HG02852 (cell line): Measurements from ENCODE around the gene ARHGDIG.
"Not testable (repeated sequence)": the region's sequence is repeated elsewhere in the genome, so short reads cannot be mapped to it uniquely, and the experiment has no call there.

ENCODE experiments used
- ATAC-seq: cut with Tn5 transposase; IDR thresholded peaks from one replicate; pipeline ENCODE4 v1.9.1; 2021; ENCODE audit warnings: mild to moderate bottlenecking, moderate library complexity; ENCODE audit not compliant: unreplicated experiment

The ARHGDIG gene

GRCh38 chr16:263182-263774 lies 17.1 kb upstream of the ARHGDIG start:
- ATAC-seq: no peak

- no peak for ATAC-seq
These were observed 16.4 kb upstream of the ARHGDIG start for GRCh38 chr16:263944-264343.

DNA sequence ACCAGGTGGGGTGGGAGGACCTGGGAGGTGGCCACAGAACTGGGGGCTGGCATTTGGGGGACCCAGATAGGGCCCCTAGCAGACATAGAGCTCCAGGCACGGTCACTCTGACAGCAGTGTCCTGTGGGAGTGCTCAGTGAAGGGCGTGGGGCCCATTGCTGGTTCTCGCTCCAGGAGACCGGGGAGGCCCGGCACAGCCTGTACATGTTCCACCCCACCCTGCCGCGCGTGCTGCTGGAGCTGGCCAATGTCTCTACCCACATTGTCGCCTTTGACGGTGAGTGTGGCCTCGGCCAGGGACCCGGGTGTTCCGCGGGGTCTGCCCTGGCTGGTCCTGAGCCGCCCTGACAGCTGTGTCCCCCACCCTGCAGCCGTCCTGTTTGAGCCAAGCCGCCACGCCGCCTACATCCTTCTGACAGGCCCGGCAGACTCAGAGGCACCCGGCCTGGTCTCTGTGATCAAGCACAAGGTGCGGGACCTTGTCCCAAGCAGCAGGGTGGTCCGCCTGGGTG lies 15.9 kb upstream of the ARHGDIG start:
- ATAC-seq: no peak

- ATAC-seq: no peak
These were observed 15.3 kb upstream of the ARHGDIG start for GRCh38 chr16:265002-265529.

DNA sequence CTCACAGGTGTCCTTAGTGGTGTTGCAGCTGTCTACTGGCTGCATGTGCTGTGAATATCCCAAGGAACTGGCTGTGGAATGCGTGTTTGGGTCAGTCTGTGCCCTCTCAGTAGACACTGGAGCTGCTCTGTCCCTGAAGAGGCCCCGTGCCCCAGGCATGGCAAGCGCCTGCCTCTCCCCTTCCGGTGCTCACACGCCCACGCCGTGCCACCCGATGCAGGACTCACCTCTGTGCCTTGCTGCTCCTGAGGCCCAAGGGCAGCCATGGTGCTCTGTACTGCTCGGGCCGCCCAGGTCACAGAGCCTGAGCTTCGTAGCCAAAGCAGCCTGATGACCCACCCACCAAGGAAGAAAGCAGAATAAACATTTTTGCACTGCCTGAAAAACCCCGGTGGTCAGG lies 14.7 kb upstream of the ARHGDIG start:
- ATAC-seq: no peak

- no peak for ATAC-seq
These were observed 13.9 kb upstream of the ARHGDIG start for GRCh38 chr16:266258-267164.

DNA sequence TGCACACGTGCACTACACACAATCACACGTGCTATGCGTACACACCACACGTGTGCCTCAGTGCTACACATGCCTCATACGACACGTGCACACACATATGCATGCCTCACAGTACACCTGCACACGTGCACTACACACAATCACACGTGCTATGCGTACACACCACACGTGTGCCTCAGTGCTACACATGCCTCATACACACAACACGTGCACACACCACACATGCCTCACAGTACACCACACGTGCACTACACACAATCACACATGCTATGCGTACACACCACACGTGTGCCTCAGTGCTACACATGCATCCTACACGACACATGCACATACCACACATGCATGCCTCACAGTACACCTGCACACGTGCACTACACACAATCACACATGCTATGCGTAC lies 12.8 kb upstream of the ARHGDIG start:
- ATAC-seq: not testable (repeated sequence)

DNA sequence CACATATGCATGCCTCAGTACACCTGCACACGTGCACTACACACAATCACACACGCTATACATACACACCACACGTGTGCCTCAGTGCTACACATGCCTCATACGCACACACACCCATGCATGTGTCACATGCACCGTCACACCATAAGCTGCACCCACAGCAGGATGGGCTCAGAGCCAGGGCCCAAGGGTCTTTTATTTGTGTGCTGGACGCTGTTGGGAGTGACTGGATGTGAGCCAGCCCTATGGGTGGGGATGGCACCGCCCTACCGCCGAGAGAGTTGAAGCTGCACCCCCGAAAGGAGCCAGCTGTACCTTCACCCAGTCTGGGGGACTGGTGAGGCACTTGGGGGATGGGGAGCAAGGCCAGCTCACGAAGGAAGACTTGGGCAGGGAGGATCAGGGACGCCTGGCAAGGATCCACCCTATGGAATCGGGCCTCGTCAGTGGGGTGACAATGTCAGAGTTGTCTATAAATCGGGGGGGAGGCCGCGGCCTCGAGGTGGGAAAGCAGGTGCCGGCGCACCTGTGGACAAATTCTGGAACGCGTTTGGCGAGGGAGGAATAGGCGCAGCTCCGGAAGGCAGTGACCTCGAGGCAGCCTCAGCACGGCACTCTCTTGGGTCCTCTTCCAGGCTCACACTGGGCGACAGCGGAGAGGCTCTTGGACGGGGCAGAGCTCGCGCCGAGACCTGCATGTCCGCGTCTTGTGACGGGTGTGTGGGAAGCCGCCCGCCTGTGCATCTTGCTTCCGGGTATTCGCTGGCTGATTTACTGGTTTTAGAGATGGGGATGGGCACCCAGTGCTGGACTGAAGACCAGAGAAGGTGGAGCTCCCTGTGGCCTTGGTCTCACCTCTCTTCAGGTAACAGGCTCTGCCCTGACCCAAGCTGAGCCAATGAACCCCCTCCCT lies 12.0 kb upstream of the ARHGDIG start:
- no peak for ATAC-seq

GRCh38 chr16:269061-269796 lies 11.2 kb upstream of the ARHGDIG start:
- ATAC-seq: no peak

GRCh38 chr16:270381-271255 lies 9.8 kb upstream of the ARHGDIG start:
- ATAC-seq: no peak

GRCh38 chr16:272633-273546 lies 7.5 kb upstream of the ARHGDIG start:
- ATAC-seq: no peak

DNA sequence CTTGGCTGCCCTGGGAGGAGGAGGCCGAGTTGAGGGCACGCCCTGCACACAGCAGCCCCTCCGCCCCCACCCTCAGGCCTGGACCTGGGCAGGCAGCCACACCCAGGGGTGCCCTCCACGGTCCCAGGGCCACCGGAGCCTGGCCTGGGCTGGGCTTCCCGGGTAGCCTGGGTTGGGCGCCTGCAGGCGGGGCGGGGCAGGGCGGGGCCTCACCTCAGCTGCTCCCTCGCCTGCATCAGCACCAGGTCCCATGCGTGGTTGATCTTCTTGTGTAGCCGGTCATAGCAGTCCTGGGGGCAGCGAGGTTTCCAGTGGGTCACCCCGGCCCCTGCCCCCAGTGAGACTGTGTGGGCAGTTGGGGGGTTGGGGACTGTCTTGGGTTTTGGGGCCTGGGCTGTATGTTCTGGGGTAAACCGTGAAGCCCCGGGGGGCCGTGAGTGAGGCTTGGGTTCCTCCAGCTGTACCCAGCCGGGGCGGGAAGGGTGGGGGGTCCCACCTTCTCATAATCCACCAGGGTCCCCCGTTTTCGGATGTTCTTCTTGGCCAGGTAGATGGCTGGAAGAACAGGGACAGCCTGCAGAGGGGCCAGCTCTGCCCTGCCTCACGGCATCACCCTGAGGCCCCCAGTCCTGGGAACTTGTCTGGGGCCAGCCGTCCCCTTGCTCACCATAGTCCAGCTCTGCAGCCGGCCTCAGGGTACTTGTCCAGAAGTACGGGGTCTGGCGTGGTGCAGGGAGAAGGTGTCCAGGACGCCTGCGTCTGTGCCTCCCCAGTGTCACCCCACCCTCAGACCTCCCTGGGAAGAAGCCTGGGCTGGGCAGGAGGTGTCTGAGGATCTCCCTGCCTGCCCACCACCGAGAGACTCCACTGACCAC lies 6.6 kb upstream of the ARHGDIG start:
- ATAC-seq: no peak

- ATAC-seq: no peak
These were observed 5.2 kb upstream of the ARHGDIG start for GRCh38 chr16:275041-275641.

DNA sequence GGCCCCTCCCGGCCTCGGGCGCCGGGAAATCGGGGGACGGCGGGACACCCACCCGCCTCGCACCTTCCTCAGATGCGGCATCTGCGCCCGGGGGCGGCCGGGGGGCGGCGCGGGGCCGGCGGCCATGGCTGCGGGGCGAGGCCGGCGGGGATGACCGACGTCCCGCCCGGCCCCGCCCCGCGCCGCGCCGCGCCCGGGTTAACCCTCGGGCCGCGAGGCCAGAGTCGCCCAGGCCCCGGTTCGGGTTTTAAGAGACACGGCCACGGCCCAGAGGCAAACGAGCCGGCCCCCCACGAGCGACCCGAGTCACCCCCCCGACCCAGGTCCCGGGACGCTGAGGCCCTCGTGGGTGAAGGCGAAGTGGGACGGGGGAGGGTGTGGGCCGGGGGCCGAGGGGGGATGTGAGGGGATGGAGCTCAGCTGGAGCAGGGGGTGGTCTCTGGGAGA lies 4.6 kb upstream of the ARHGDIG start, which contains the start of gene RGS11:
Gene RGS11 (minus strand): TSS at position 159 of the 447 bp plus-strand sequence. CDS start 33 bp downstream, at position 126.
- no peak for ATAC-seq

- no peak for ATAC-seq
These were observed 3.8 kb upstream of the ARHGDIG start for GRCh38 chr16:276426-277077.

- no peak for ATAC-seq
These were observed 1.5 kb upstream of the ARHGDIG start for GRCh38 chr16:278863-279366.
